ENCODE data around the gene ERVK3-1.

- no peak for TF ChIP-seq CTCF (IDR thresholded peaks at IDR 0.05; ENCODE audit: insufficient read depth, low read depth, low read length)
- no peak for TF ChIP-seq EZH2 (IDR thresholded peaks at IDR 0.05; ENCODE audit: insufficient read depth, low read length)
These were observed 27.2 kb upstream of the ERVK3-1 start for GRCh38 chr19:58277748-58278540.

Data from astrocyte (in vitro differentiated cells and primary cell).